Parathyroid adenoma (tissue), 2 donors: ENCODE results near the gene NHLH2.

Source experiments
- H2AFZ ChIP-seq: fragments of 300-600 bp; sonication (generic); one replicate; pipeline ENCODE4 v1.7.0; 2017; ENCODE audit warnings: antibody characterized with exemption, mild to moderate bottlenecking
- H3K27ac ChIP-seq: fragments of 300-600 bp; sonication (generic); one replicate; pipeline ENCODE4 v1.7.0; 2017
- H3K27me3 ChIP-seq: fragments of 300-600 bp; sonication (generic); one replicate; pipeline ENCODE4 v1.7.0; 2017; ENCODE audit warnings: low read length; ENCODE audit not compliant: control insufficient read depth, insufficient read depth
- H3K36me3 ChIP-seq: fragments of 300-600 bp; sonication (generic); one replicate; pipeline ENCODE4 v1.7.0; 2017; ENCODE audit warnings: low read length; ENCODE audit not compliant: control insufficient read depth, insufficient read depth
- H3K4me1 ChIP-seq: fragments of 300-600 bp; sonication (generic); one replicate; pipeline ENCODE4 v1.7.0; 2017; ENCODE audit warnings: control low read depth
- H3K4me2 ChIP-seq: fragments of 300-600 bp; sonication (generic); one replicate; pipeline ENCODE4 v1.7.0; 2017; ENCODE audit warnings: low read length
- H3K4me3 ChIP-seq: fragments of 300-600 bp; sonication (generic); one replicate; pipeline ENCODE4 v1.7.0; 2017; ENCODE audit warnings: low read depth, low read length
- H3K79me2 ChIP-seq: fragments of 300-600 bp; sonication (generic); one replicate; pipeline ENCODE4 v1.7.0; 2017; ENCODE audit warnings: control low read depth
- H3K9ac ChIP-seq: fragments of 300-600 bp; sonication (generic); one replicate; pipeline ENCODE4 v1.7.0; 2017; ENCODE audit warnings: mild to moderate bottlenecking
- H3K9me3 ChIP-seq: fragments of 300-600 bp; sonication (generic); one replicate; pipeline ENCODE4 v1.7.0; 2017; ENCODE audit warnings: low read length; ENCODE audit not compliant: control insufficient read depth
- CTCF ChIP-seq: fragments of 300-600 bp; sonication (generic); IDR thresholded peaks from one replicate; pipeline ENCODE4 v1.7.0; 2017; ENCODE audit warnings: antibody characterized with exemption, mild to moderate bottlenecking
- donor health status: primary hyperparathyroidism.

NHLH2 gene

GRCh38 chr1:115833856-115834255 is 7.1 kb downstream of the NHLH2 start:
- Histone ChIP-seq H3K36me3 (no peaks in the 10 kb centered on the region), H3K27ac (no peak overlapping the region), H2AFZ (no peak overlapping the region), H3K79me2 (no peaks in the 10 kb centered on the region), H3K9ac (no peak overlapping the region), H3K4me3 (no peak overlapping the region), H3K4me1 (no peaks in the 10 kb centered on the region), H3K27me3 (peaks cover 12% of the 10 kb centered on the region), H3K9me3 (no peaks in the 10 kb centered on the region), H3K4me2 (no peak overlapping the region)
- TF ChIP-seq CTCF, result no peak

GRCh38 chr1:115832651-115833050 is 8.3 kb downstream of the NHLH2 start:
- TF ChIP-seq CTCF, result no peak
- H3K27me3 ChIP-seq, result peaks cover 4% of the 10 kb centered on the region
- H3K9ac ChIP-seq, result no peak overlapping the region
- H3K4me2 ChIP-seq, result no peak overlapping the region
- no peaks in the 10 kb centered on the region for H3K4me1 ChIP-seq
- H3K27ac ChIP-seq, result no peak overlapping the region
- H2AFZ ChIP-seq, result no peak overlapping the region
- no peaks in the 10 kb centered on the region for H3K36me3 ChIP-seq
- H3K4me3 ChIP-seq, result no peak overlapping the region
- no peaks in the 10 kb centered on the region for H3K9me3 ChIP-seq
- no peaks in the 10 kb centered on the region for H3K79me2 ChIP-seq

- H3K9ac ChIP-seq, result no peak overlapping the region
- H3K79me2 ChIP-seq, result no peaks in the 10 kb centered on the region
- no peak overlapping the region for H3K4me2 ChIP-seq
- no peak overlapping the region for H3K4me3 ChIP-seq
- TF ChIP-seq CTCF, result no peak
- H3K36me3 ChIP-seq, result no peaks in the 10 kb centered on the region
- no peaks in the 10 kb centered on the region for H3K9me3 ChIP-seq
- H3K4me1 ChIP-seq, result no peaks in the 10 kb centered on the region
- H3K27me3 ChIP-seq, result no peaks in the 10 kb centered on the region
- no peak overlapping the region for H3K27ac ChIP-seq
- H2AFZ ChIP-seq, result no peak overlapping the region
Observed at GRCh38 chr1:115830963-115831362, 10.0 kb downstream of the NHLH2 start.

- Histone ChIP-seq H3K36me3 (no peaks in the 10 kb centered on the region), H3K27me3 (no peaks in the 10 kb centered on the region), H3K4me1 (no peaks in the 10 kb centered on the region), H3K4me3 (no peak overlapping the region), H2AFZ (no peak overlapping the region), H3K9ac (no peak overlapping the region), H3K27ac (no peak overlapping the region), H3K79me2 (no peaks in the 10 kb centered on the region), H3K9me3 (no peaks in the 10 kb centered on the region), H3K4me2 (no peak overlapping the region)
- no peak for TF ChIP-seq CTCF
Observed at GRCh38 chr1:115829947-115830346, 11.0 kb downstream of the NHLH2 start.

- Histone ChIP-seq H3K27me3 (no peaks in the 10 kb centered on the region), H3K79me2 (no peaks in the 10 kb centered on the region), H3K27ac (no peak overlapping the region), H3K9ac (no peak overlapping the region), H3K4me1 (no peaks in the 10 kb centered on the region), H3K4me3 (no peak overlapping the region), H3K36me3 (no peaks in the 10 kb centered on the region), H3K9me3 (no peaks in the 10 kb centered on the region), H3K4me2 (peak overlapping the region; percentile 37), H2AFZ (no peak overlapping the region)
- no peak for TF ChIP-seq CTCF
Observed at GRCh38 chr1:115829023-115829674, 11.8 kb downstream of the NHLH2 start.
